Measurements from ENCODE around the gene DDX25. TPM values are rescaled to one million over a fixed set of nuclear protein-coding genes. Genes with fewer than 3 reads are reported as not detected.

Gene DDX25
- total and polyA plus RNA-seq, 2 of the 4 experiments (the other 2 are of a cell fraction): under 0.01 TPM; not detected in 1

- TF ChIP-seq MAFK (IDR thresholded peaks at IDR 0.05; ENCODE audit: low read depth, low read length) (no peak), RAD21 (IDR thresholded peaks at IDR 0.05; ENCODE audit: low read length) (no peak), CEBPB (IDR thresholded peaks at IDR 0.05; ENCODE audit: low read depth, low read length) (no peak), MXI1 (IDR thresholded peaks at IDR 0.05; ENCODE audit: borderline replicate concordance, low read depth, low read length) (no peak), NFE2L2 (IDR thresholded peaks at IDR 0.05; ENCODE audit: low read depth, low read length) (no peak), RFX5 (IDR thresholded peaks at IDR 0.05; ENCODE audit: low read depth, low read length) (no peak), POLR2A (IDR thresholded peaks at IDR 0.05; ENCODE audit: low read depth, low read length) (no peak), BHLHE40 (IDR thresholded peaks at IDR 0.05; ENCODE audit: low read depth, low read length) (no peak), FOS (IDR thresholded peaks at IDR 0.05; ENCODE audit: low read depth, low read length) (no peak), SMC3 (IDR thresholded peaks at IDR 0.05; ENCODE audit: low read depth, low read length) (no peak), USF2 (IDR thresholded peaks at IDR 0.05; ENCODE audit: low read depth, low read length) (no peak), MAZ (IDR thresholded peaks at IDR 0.05; ENCODE audit: borderline replicate concordance, low read depth, low read length) (no peak), RCOR1 (IDR thresholded peaks at IDR 0.05; ENCODE audit: insufficient replicate concordance, low read length) (no peak), CHD1 (IDR thresholded peaks at IDR 0.05; ENCODE audit: low read depth, low read length) (no peak), CTCF (conservative IDR thresholded peaks at IDR 0.05; ENCODE audit: low read depth, low read length) (no peak), ELK1 (IDR thresholded peaks at IDR 0.05; ENCODE audit: borderline replicate concordance, low read depth, low read length) (no peak)
- Histone ChIP-seq H4K8ac (ENCODE audit: low read depth in 2 of 2, low read length in 2 of 2) (no peak overlapping the region), H4K20me1 (ENCODE audit: insufficient read depth, low read length) (no peaks in the 10 kb centered on the region), H2AFZ (replicated peaks; ENCODE audit: low read length, poor library complexity) (no peak overlapping the region), H3K4me1 (ENCODE audit: control insufficient read depth, insufficient read depth, low read length) (no peaks in the 10 kb centered on the region), H2BK5ac (ENCODE audit: low read depth, low read length, poor library complexity, severe bottlenecking) (no peak overlapping the region), H3K79me1 (ENCODE audit: low read depth in 1 of 2, low read length in 2 of 2) (no peaks in the 10 kb centered on the region), H3K9me1 (ENCODE audit: insufficient read depth, low read length) (no peaks in the 10 kb centered on the region), H3K18ac (ENCODE audit: low read depth, low read length) (no peak overlapping the region), H3K27me3 (ENCODE audit: control insufficient read depth, insufficient read depth, low read length) (peaks cover 2% of the 10 kb centered on the region; the same call in 1 of the 2 replicates), H2AK5ac (ENCODE audit: low read depth, low read length) (no peak overlapping the region), H3K56ac (ENCODE audit: extremely low read depth, insufficient read depth, low read length) (no peak overlapping the region), H3K9me3 (ENCODE audit: control insufficient read depth, insufficient read depth, low read length) (no peaks in the 10 kb centered on the region), H2BK120ac (ENCODE audit: low read depth, low read length) (no peak overlapping the region), H3K14ac (replicated peaks; ENCODE audit: low read depth, low read length) (no peak overlapping the region), H3K23ac (ENCODE audit: low read depth, low read length) (no peak overlapping the region), H3K9ac (ENCODE audit: low read depth, low read length) (no peak overlapping the region), H2BK20ac (ENCODE audit: low read depth, low read length) (no peak overlapping the region), H3K4me3 (ENCODE audit: insufficient read depth, low read depth, low read length) (no peak overlapping the region), H3K4me2 (ENCODE audit: low read depth, low read length) (no peak overlapping the region), H2AK9ac (replicated peaks; ENCODE audit: low read depth, low read length, poor library complexity) (no peak overlapping the region), H3K27ac (ENCODE audit: insufficient read depth, low read length) (no peak overlapping the region), H3K36me3 (ENCODE audit: control insufficient read depth, insufficient read depth, low read length) (no peaks in the 10 kb centered on the region), H4K91ac (ENCODE audit: insufficient read depth, low read depth, low read length) (no peak overlapping the region), H4K5ac (ENCODE audit: low read depth, low read length) (no peak overlapping the region), H3K4ac (ENCODE audit: low read depth, low read length) (no peak overlapping the region), H2BK15ac (ENCODE audit: low read depth, low read length) (no peak overlapping the region)
- WGBS, 2 experiments (ENCODE audit: extremely low coverage in 2 of 2, insufficient read length in 1 of 2): no CpG with 5 or more reads among the region's 6 CpGs
- ATAC-seq (ENCODE audit: low read depth): no peak
- DNase-seq: no peak
- BruUV-seq (replicated peaks): no TSS peak
- ChIA-PET POLR2A (ENCODE audit: unreplicated experiment) (no interaction called here), CTCF (no interaction called here)
- intact Hi-C loops (cut with micrococcal nuclease): no loop called here
- in situ Hi-C loops (cut with MboI; ENCODE audit: low sequenced_read_pairs): no loop called here
- dilution Hi-C loops (cut with HindIII; ENCODE audit: low sequenced_read_pairs, unreplicated experiment): no loop called here
These were observed 55.2 kb downstream of the DDX25 start for GRCh38 chr11:125959511-125959910.

Measured in IMR-90 (cell line).